NT2/D1 (cell line): ENCODE data around the gene GATA3.
A peak's percentile ranks its signal among the peaks of the same experiment; 100 is the strongest.

Experiments
- DNase-seq: peaks from one replicate; pipeline ENCODE4 v3.0.0-alpha.2; 2011; ENCODE audit warnings: low read depth, low spot score
- H3K27me3 ChIP-seq: 2 replicates; pipeline ENCODE4 v1.6.0; 2011; ENCODE audit warnings: mild to moderate bottlenecking; ENCODE audit not compliant: insufficient read length, insufficient read depth
- H3K36me3 ChIP-seq: 2 replicates; pipeline ENCODE4 v1.6.1; 2011; ENCODE audit warnings: mild to moderate bottlenecking, low read length, mixed read lengths; ENCODE audit not compliant: insufficient read depth, insufficient read length
- H3K4me1 ChIP-seq: 2 replicates; pipeline ENCODE4 v1.5.1; 2011; ENCODE audit not compliant: insufficient read depth, insufficient read length
- H3K4me3 ChIP-seq: 2 replicates; pipeline ENCODE4 v1.5.1; 2011; ENCODE audit warnings: low read depth; ENCODE audit not compliant: insufficient read length
- H3K9ac ChIP-seq: 2 replicates; pipeline ENCODE4 v1.6.0; 2011; ENCODE audit warnings: low read depth; ENCODE audit not compliant: insufficient read length
- H3K9me3 ChIP-seq: 2 replicates; pipeline ENCODE4 v1.5.1; 2011; ENCODE audit warnings: mild to moderate bottlenecking, low read length; ENCODE audit not compliant: insufficient read depth
- SUZ12 ChIP-seq: IDR thresholded peaks from 2 replicates; pipeline ENCODE4 v1.6.1; 2011; ENCODE audit not compliant: insufficient read length, insufficient read depth; ENCODE audit errors: extremely low read depth
- YY1 ChIP-seq: IDR thresholded peaks from 2 replicates; pipeline ENCODE4 v1.6.1; 2011; ENCODE audit not compliant: insufficient read length, insufficient read depth
- ZNF274 ChIP-seq: IDR thresholded peaks from 2 replicates; pipeline ENCODE4 v1.6.1; 2011; ENCODE audit warnings: mild to moderate bottlenecking, low read depth, low read length

Gene GATA3

DNA sequence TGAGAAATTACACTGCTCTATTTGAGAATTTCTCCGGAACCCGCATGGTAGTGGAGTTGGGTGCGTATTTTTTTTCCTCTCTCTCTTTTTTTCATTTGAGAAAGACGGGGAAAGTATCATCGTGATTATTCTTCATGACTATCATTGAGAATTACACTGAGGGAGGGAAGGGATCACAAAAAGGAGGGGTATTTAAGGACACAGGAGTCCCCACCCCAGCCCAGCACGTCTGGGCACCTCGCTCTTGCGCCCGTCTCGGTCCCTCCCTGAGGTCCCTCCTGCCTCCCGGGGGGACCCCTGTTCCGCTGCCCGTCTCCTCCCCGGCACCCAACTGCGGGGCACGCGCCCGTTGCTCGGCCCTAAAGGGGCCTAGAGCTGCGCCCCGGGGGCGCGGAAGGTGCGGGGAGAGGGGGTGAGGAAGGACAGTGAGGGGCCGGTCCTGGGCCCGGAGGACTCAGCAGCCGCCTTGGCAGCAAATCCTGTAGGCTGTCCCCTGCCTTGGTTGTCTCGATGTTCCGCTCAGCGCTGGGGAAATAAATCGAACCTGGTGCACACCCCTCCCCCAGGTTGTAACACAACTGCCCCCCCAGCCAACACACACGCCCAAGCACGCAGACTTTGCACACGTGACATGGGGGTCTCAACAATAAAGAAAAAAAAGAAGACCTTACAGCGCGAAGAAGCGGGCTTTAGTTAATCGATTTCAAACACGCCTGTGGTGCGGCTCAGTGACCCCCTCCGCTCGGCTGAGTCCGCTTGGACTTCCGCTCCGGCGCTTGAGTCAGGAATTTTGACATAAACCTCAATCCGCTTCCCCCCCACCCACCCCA, 18.6 kb upstream of the GATA3 start:
- no peaks in the 10 kb centered on the region for H3K4me1 ChIP-seq
- H3K4me3 ChIP-seq: no peak overlapping the region
- TF ChIP-seq YY1: no peak
- no peak for TF ChIP-seq ZNF274
- TF ChIP-seq SUZ12: peak; percentile 60
- H3K9me3 ChIP-seq: no peaks in the 10 kb centered on the region
- DNase-seq: no peak
- no peak overlapping the region for H3K9ac ChIP-seq
- peaks cover 99% of the 10 kb centered on the region for H3K27me3 ChIP-seq
- H3K36me3 ChIP-seq: no peaks in the 10 kb centered on the region

DNA sequence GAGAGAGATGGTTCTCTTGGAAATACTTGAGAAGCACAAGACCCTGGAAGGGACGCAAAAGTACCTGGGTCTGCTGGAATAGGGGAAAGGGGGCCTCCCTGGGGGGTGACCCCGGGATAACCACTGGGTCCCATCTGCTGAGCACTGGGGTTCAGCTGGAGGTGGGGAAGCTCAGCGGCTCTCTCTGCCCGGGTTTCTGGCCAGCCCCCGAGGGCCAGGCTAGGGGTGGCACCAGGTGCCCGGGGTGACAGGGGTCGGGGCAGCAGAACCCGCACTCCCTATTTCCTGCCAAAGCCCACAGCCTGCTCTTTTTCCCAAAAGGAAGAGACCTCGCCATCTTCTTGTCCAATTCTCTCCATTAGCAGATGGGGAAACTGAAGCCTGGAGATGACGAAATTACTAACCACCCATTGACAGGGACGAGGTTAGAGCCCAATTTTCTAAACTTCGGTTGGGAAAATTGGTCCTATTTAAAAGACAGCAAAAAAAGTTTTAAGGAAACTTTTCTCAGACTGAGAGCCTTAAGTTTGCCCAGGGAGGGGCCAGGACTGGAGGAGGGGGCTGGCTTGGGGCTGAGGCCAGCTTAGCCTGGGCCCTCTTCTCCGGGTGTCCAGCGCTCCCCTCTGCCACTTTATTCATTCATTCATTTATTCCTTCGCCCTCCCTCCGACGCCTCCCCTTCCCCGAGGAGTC, 17.8 kb upstream of the GATA3 start:
- TF ChIP-seq YY1 (no peak), ZNF274 (no peak), SUZ12 (no peak)
- Histone ChIP-seq H3K9ac (no peak overlapping the region), H3K4me1 (no peaks in the 10 kb centered on the region), H3K27me3 (peaks cover 99% of the 10 kb centered on the region), H3K9me3 (no peaks in the 10 kb centered on the region), H3K4me3 (no peak overlapping the region), H3K36me3 (no peaks in the 10 kb centered on the region)
- DNase-seq: no peak

DNA sequence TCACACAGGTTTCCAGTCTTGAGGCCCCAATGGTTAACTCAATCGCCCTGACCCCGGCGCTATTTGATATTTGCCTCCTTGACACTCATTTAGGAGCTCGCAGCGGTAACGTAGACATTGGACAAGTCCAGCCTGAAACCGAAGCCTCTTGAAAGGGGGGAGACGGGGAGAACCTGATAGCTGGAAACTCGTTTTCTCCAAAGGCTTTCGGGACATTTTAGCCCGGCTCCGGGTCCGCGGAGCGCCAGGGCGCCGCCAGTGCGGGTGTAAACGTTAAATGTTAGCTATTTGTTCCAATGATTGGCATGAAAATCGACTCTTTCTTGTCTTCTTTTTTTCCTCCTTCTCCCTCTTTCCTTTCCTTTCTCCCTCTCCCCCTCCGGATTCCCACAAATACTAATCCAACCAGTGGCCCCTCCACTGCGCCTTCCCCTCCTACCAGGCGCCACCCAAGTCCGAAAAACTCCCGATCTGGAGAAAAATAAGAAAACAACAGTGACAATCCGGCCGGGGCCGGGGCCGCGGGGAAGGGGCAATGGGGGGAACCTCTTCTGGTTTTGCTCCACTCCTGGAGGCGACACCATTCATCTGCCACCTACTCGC, 17.2 kb upstream of the GATA3 start:
- Histone ChIP-seq H3K4me3 (no peak overlapping the region), H3K36me3 (no peaks in the 10 kb centered on the region), H3K9me3 (no peaks in the 10 kb centered on the region), H3K4me1 (peaks cover 3% of the 10 kb centered on the region), H3K27me3 (peaks cover 99% of the 10 kb centered on the region), H3K9ac (no peak overlapping the region)
- TF ChIP-seq ZNF274 (no peak), YY1 (no peak), SUZ12 (peak; percentile 95)
- DNase-seq: no peak

DNA sequence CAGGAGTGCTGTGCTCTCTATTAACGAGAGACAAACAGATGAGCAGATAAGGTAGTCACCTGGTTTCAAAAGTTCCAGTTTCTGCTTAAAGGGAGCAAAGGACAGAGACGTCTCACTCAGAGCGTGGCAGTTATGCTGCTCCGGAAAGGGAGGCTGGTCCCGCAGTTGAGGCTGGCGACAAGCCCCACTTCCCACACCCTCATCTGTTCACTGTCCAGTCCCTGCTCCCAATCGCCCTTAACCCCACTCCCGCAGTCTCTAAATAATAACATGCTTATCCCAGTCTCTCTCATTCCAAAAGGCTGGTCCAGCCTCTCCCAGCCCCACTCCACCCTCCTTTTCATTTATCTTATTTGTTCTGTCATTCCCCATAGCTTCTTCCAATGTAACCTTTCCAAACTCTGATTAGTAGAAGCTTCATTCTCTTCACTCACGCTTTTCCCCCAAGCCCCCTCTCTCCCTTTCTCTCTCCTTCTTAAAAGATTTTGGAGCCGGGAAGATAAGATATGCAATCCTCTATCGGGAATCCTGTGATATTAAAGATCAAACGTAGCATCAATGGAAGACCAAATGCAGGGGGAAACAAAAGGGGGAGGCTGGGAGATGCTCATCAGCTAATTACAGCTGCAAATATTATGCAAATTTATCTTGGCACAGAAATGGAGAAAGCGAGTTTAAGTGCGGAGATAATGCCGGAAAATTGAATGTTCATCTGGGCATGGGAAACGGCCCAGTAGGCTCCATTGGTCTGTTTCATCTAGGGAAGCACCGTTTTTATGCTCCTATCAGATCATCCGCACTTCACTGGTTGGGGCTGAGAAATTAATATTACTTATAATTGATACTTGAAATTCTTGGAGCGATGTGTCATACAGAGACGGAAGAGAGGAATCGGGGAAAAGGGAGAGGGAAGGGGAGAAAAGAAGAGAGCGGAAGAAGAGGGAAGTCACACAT, 16.3 kb upstream of the GATA3 start:
- no peaks in the 10 kb centered on the region for H3K9me3 ChIP-seq
- DNase-seq: no peak
- H3K4me1 ChIP-seq: peaks cover 4% of the 10 kb centered on the region
- H3K27me3 ChIP-seq: peaks cover 99% of the 10 kb centered on the region
- H3K9ac ChIP-seq: no peak overlapping the region
- peak; percentile 72 for TF ChIP-seq SUZ12
- TF ChIP-seq YY1: no peak
- H3K36me3 ChIP-seq: no peaks in the 10 kb centered on the region
- no peak overlapping the region for H3K4me3 ChIP-seq

DNA sequence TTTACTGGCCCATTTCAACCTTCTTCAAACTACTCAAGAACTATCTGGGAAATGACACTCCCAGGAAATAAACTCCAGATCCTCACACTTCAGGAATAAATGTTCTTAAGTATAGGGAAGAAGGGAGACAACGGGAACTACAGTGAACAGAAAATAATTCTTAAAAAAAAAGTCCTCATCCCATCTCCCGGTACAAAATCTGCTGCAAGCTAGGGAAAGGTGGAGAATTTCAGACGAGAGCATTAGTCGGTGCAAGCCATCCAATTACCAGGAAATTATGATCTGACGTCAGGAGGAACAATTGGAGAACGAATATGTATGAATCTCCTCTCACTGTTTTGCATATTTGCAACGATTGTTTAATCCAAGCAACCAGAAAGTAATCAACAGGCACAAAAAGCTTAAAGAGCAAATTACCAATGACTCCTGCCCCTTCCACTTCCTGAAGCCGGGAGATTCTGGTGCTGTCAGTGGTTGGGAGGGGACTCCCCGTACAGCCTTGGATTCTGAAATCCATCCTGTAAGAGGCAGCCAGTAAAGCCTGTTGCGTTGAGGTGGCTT, 15.1 kb upstream of the GATA3 start:
- Histone ChIP-seq H3K4me1 (peaks cover 9% of the 10 kb centered on the region), H3K9me3 (no peaks in the 10 kb centered on the region), H3K27me3 (peaks cover 99% of the 10 kb centered on the region), H3K9ac (no peak overlapping the region), H3K36me3 (no peaks in the 10 kb centered on the region), H3K4me3 (no peak overlapping the region)
- TF ChIP-seq SUZ12 (no peak), YY1 (no peak), ZNF274 (no peak)
- DNase-seq: no peak

DNA sequence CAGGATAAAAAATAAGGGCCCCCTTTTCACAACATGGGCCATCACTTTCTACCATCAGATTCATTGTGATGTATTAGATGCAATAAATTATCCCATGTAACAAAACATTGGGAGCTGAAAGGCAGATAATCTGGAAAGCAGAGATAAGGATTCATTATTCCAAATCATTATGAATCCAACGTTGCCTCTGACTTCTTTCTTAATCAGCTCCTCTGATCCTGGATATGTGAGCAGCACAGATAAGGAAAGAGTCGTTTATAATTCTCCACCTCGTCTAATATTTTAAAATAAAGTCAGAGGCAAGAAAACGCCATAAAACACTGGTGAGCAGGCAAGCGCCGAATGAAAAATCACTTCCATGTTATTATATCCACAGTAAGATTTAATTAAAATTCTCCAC, 13.8 kb upstream of the GATA3 start:
- DNase-seq: no peak
- H3K4me3 ChIP-seq: no peak overlapping the region
- H3K27me3 ChIP-seq: peaks cover 99% of the 10 kb centered on the region
- peaks cover 9% of the 10 kb centered on the region for H3K4me1 ChIP-seq
- no peak for TF ChIP-seq ZNF274
- no peak for TF ChIP-seq YY1
- no peak for TF ChIP-seq SUZ12
- no peaks in the 10 kb centered on the region for H3K36me3 ChIP-seq
- H3K9ac ChIP-seq: no peak overlapping the region
- no peaks in the 10 kb centered on the region for H3K9me3 ChIP-seq
